Keratinocyte (primary cell): ENCODE results near the gene MNAT1. TPM values are rescaled to one million over a fixed set of nuclear protein-coding genes. Genes with fewer than 3 reads are reported as not detected.

Experiments used
- DNase-seq: peaks from one replicate; pipeline ENCODE4 v3.0.0-alpha.2; 2011; ENCODE audit warnings: low read depth, missing footprints, low spot score
- FAIRE-seq: peaks from 2 replicates; lab custom pipeline; 2011; peaks lifted over from hg19 to GRCh38; lab: Jason Lieb, UNC
- H2AFZ ChIP-seq: 2 replicates; pipeline ENCODE4 v1.6.0; 2012; ENCODE audit warnings: low read length, control low read depth, inconsistent platforms; ENCODE audit not compliant: control insufficient read depth
- H3K27ac ChIP-seq: 2 replicates; pipeline ENCODE4 v1.5.1; 2011; ENCODE audit warnings: low read length; ENCODE audit not compliant: control insufficient read depth, insufficient read depth
- H3K27me3 ChIP-seq: 3 replicates; pipeline ENCODE4 v1.6.0; 2011; ENCODE audit warnings: low read length; ENCODE audit not compliant: control insufficient read depth, insufficient read depth; ENCODE audit errors: extremely low read depth
- H3K36me3 ChIP-seq, 2 experiments: 2 replicates in 1 of 2; 3 replicates in 1 of 2; pipeline ENCODE4 v1.5.1; 2011; ENCODE audit warnings: low read length in 2 of 2, mild to moderate bottlenecking in 1 of 2; ENCODE audit not compliant: control insufficient read depth in 2 of 2, insufficient read depth in 2 of 2; ENCODE audit errors: extremely low read depth in 1 of 2
- H3K4me1 ChIP-seq: 3 replicates; pipeline ENCODE4 v1.5.1; 2011; ENCODE audit warnings: low read length; ENCODE audit not compliant: control insufficient read depth, insufficient read depth; ENCODE audit errors: extremely low read depth
- H3K4me2 ChIP-seq: 3 replicates; pipeline ENCODE4 v1.6.0; 2011; ENCODE audit warnings: low read depth, low read length; ENCODE audit not compliant: control insufficient read depth, insufficient read depth; ENCODE audit errors: extremely low read depth
- H3K4me3 ChIP-seq, 3 experiments: fragments of 200-600 bp in 1 of 3; sonication (generic) in 1 of 3; 2 replicates in 2 of 3; 3 replicates in 1 of 3; pipeline ENCODE4 v1.5.1; 2011 to 2016; ENCODE audit warnings: low read length in 3 of 3, mild to moderate bottlenecking in 3 of 3, control low read depth in 2 of 3, inconsistent platforms in 1 of 3, low read depth in 1 of 3, mixed read lengths in 1 of 3, mixed run types in 1 of 3, moderate library complexity in 1 of 3; ENCODE audit not compliant: control insufficient read depth in 2 of 3, insufficient read depth in 2 of 3; ENCODE audit errors: extremely low read depth in 1 of 3
- H3K79me2 ChIP-seq: 2 replicates; pipeline ENCODE4 v1.6.0; 2012; ENCODE audit warnings: low read length; ENCODE audit not compliant: control insufficient read depth, insufficient read depth
- H3K9ac ChIP-seq: 3 replicates; pipeline ENCODE4 v1.6.0; 2011; ENCODE audit warnings: low read length; ENCODE audit not compliant: control insufficient read depth, insufficient read depth; ENCODE audit errors: extremely low read depth
- H3K9me1 ChIP-seq: 3 replicates; pipeline ENCODE4 v1.6.0; 2011; ENCODE audit warnings: low read length; ENCODE audit not compliant: control insufficient read depth, insufficient read depth; ENCODE audit errors: extremely low read depth
- H3K9me3 ChIP-seq: 2 replicates; pipeline ENCODE4 v1.5.1; 2012; ENCODE audit warnings: low read depth, low read length; ENCODE audit not compliant: control insufficient read depth
- H4K20me1 ChIP-seq: 3 replicates; pipeline ENCODE4 v1.6.0; 2011; ENCODE audit warnings: low read length; ENCODE audit not compliant: control insufficient read depth, insufficient read depth; ENCODE audit errors: extremely low read depth
- CTCF ChIP-seq, 3 experiments: IDR thresholded peaks in 1 of 3; conservative IDR thresholded peaks in 1 of 3; optimal IDR thresholded peaks in 1 of 3; 2 replicates in 2 of 3; 3 replicates in 1 of 3; pipeline versions ENCODE3 to v1.5.1; 2011; ENCODE audit warnings: low read length in 3 of 3, mild to moderate bottlenecking in 3 of 3, moderate library complexity in 2 of 3, control low read depth in 1 of 3, inconsistent platforms in 1 of 3; ENCODE audit not compliant: insufficient read depth in 2 of 3; ENCODE audit errors: extremely low read depth in 1 of 3
- EZH2 ChIP-seq: IDR thresholded peaks from one replicate; pipeline ENCODE4 v1.6.1; 2012; ENCODE audit warnings: inconsistent platforms, mild to moderate bottlenecking, low read length, moderate library complexity
- dilution Hi-C: fragments of 300-500 bp; cut with MboI; formaldehyde crosslinking; loops from one replicate; pipeline ENCODE4 v1.7.0; 2020; ENCODE audit warnings: low sequenced_read_pairs; ENCODE audit not compliant: extremely low pct_ligation_motif_present
- polyA plus RNA-seq, 5 experiments: library from polyadenylated mRNA; depleted of rRNA in 3 of 5; stranded (reverse) in 3 of 5; stranded (forward) in 1 of 5; unstranded in 1 of 5; fragments of >200 nt; gene quantifications; 1 replicate in 1 of 5; 2 replicates in 3 of 5; 3 replicates in 1 of 5; pipeline versions ENCODE4 v1.2.1 to v1.2.3, GENCODE V29; 2011 to 2012; ENCODE audit warnings: missing spikeins in 2 of 5, low read depth in 1 of 5, low replicate concordance in 1 of 5

The MNAT1 gene
- polyA plus RNA-seq, 1 donor (not counting 4 experiments of a cell fraction or from before 2014, with no cell fraction given) = 79.5 TPM

DNA sequence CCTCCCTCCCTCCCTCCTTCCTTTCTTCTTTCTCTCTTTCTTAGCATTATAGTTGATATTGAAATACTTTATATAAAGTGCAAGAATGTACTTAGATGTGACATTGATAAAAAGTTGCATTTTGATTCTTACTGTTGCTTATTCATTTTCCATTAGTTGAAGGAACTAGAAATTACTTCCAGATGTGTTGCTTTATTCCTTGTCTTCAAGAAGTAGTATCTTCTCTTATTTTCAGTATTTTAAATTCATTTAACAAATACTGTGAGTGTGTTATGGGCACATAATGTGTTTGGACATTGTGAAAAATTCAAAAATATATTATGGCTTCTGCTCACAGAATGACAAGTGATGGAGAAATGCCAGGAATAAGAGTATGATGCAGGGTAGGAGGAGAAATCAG lies 200.8 kb downstream of the MNAT1 start:
- DNase-seq (no peak), FAIRE-seq (no peak)
- Histone ChIP-seq H3K27me3 (no peaks in the 10 kb centered on the region), H3K4me3 (no peak overlapping the region), H3K4me2 (no peak overlapping the region), H3K4me1 (no peaks in the 10 kb centered on the region), H3K27ac (no peak overlapping the region), H3K79me2 (no peaks in the 10 kb centered on the region), H2AFZ (no peak overlapping the region), H4K20me1 (no peaks in the 10 kb centered on the region), H3K9me3 (no peaks in the 10 kb centered on the region), H3K9ac (no peak overlapping the region), H3K9me1 (no peaks in the 10 kb centered on the region), H3K36me3 (no peaks in the 10 kb centered on the region)
- dilution Hi-C loops = no loop called here
- TF ChIP-seq EZH2 (no peak), CTCF (optimal IDR thresholded peaks at IDR 0.05 in 1 of 3, IDR thresholded peaks at IDR 0.05 in 1 of 3, conservative IDR thresholded peaks at IDR 0.05 in 1 of 3; ENCODE audit: extremely low read depth in 1 of 3, insufficient read depth in 2 of 3, low read length in 3 of 3) (no peak)

GRCh38 chr14:60943637-60944032 lies 209.1 kb downstream of the MNAT1 start:
- Histone ChIP-seq H2AFZ (no peak overlapping the region), H3K4me3 (no peak overlapping the region), H3K4me1 (no peaks in the 10 kb centered on the region), H3K9me3 (no peaks in the 10 kb centered on the region), H3K4me2 (no peak overlapping the region), H3K27me3 (no peaks in the 10 kb centered on the region), H3K79me2 (no peaks in the 10 kb centered on the region), H4K20me1 (no peaks in the 10 kb centered on the region), H3K27ac (no peak overlapping the region), H3K9ac (no peak overlapping the region), H3K9me1 (no peaks in the 10 kb centered on the region), H3K36me3 (peaks cover 0 to 2% of the 10 kb centered on the region in 2 experiments)
- DNase-seq (no peak), FAIRE-seq (no peak)
- dilution Hi-C loops = no loop called here
- TF ChIP-seq CTCF (optimal IDR thresholded peaks at IDR 0.05 in 1 of 3, IDR thresholded peaks at IDR 0.05 in 1 of 3, conservative IDR thresholded peaks at IDR 0.05 in 1 of 3; ENCODE audit: extremely low read depth in 1 of 3, insufficient read depth in 2 of 3, low read length in 3 of 3) (no peak), EZH2 (no peak)
